Esophagus (tissue), 2 donors: ENCODE measurements around the gene OSBPL8. TPM values are rescaled to one million over a fixed set of nuclear protein-coding genes. Genes with fewer than 3 reads are reported as not detected.
"Not testable (repeated sequence)": the region's sequence is repeated elsewhere in the genome, so short reads cannot be mapped to it uniquely, and the experiment has no call there.

ENCODE experiments used
- H3K27ac ChIP-seq, 2 donors: one replicate each; pipeline ENCODE4 v1.5.1; 2013; ENCODE audit warnings: low read depth in 2 of 2, mild to moderate bottlenecking in 2 of 2, inconsistent platforms in 1 of 2, low read length in 1 of 2, moderate library complexity in 1 of 2
- H3K27me3 ChIP-seq, 2 donors: one replicate each; pipeline ENCODE4 v1.6.1; 2013; ENCODE audit warnings: low read length in 2 of 2, control low read depth in 1 of 2, mild to moderate bottlenecking in 1 of 2; ENCODE audit not compliant: insufficient read depth in 2 of 2, control insufficient read depth in 1 of 2
- H3K36me3 ChIP-seq, 2 donors: one replicate each; pipeline ENCODE4 v1.6.1; 2013; ENCODE audit warnings: low read length in 1 of 2; ENCODE audit not compliant: control insufficient read depth in 2 of 2, insufficient read depth in 2 of 2
- H3K4me1 ChIP-seq, 2 donors: one replicate each; pipeline ENCODE4 v1.6.1; 2013; ENCODE audit warnings: low read length in 1 of 2; ENCODE audit not compliant: control insufficient read depth in 2 of 2, insufficient read depth in 2 of 2
- H3K4me3 ChIP-seq, 2 donors: one replicate each; pipeline ENCODE4 v1.5.1; 2013; ENCODE audit warnings: low read length in 2 of 2, mild to moderate bottlenecking in 2 of 2, low read depth in 1 of 2, moderate library complexity in 1 of 2
- H3K9me3 ChIP-seq, 2 donors: one replicate each; pipeline ENCODE4 v1.6.1; 2013; ENCODE audit warnings: mild to moderate bottlenecking in 2 of 2, low read depth in 1 of 2, low read length in 1 of 2, moderate library complexity in 1 of 2; ENCODE audit not compliant: control insufficient read depth in 2 of 2, insufficient read depth in 1 of 2
- WGBS, 2 donors: extraction: QIAGEN DNeasy Blood & Tissue Kit; methylation state at CpG; one replicate each; pipeline ENCODE4 v1.1.7; 2013; 5-methylcytosine and 5-hydroxymethylcytosine counted together
- polyA plus RNA-seq, 2 donors: library from polyadenylated mRNA; stranded (reverse); fragments of 200-250 nt; gene quantifications; one replicate each; pipeline ENCODE4 v1.2.3, GENCODE V29; 2013
- donor health status: healthy with polysubstance abuse.
- donor health status: Bipolar disorder and iron deficiency.

Gene OSBPL8
- polyA plus RNA-seq, 2 donors, result 9.3 to 11.1 TPM

GRCh38 chr12:76508128-76508980 is 51.2 kb downstream of the OSBPL8 start:
- 80 to 83% methylated on average over 6 of the region's 6 CpGs for WGBS, 2 donors

GRCh38 chr12:76506149-76506548 is 53.4 kb downstream of the OSBPL8 start:
- Histone ChIP-seq H3K27ac (no peak overlapping the region), H3K9me3 (no peaks in the 10 kb centered on the region), H3K4me3 (no peak overlapping the region)

More at GRCh38 chr12:76508128-76508980, 51.2 kb downstream of the OSBPL8 start:
- H3K9me3 ChIP-seq, result no peaks in the 10 kb centered on the region
- no peaks in the 10 kb centered on the region for H3K27me3 ChIP-seq
- H3K36me3 ChIP-seq, result no peaks in the 10 kb centered on the region
- H3K4me1 ChIP-seq, result no peaks in the 10 kb centered on the region
- H3K4me3 ChIP-seq, result no peak overlapping the region
- H3K27ac ChIP-seq, result no peak overlapping the region

GRCh38 chr12:76505050-76505449 is 54.5 kb downstream of the OSBPL8 start:
- peaks cover 0 to 2% of the 10 kb centered on the region in 2 donors for H3K4me1 ChIP-seq
- no peaks in the 10 kb centered on the region for H3K27me3 ChIP-seq
- H3K9me3 ChIP-seq, result no peaks in the 10 kb centered on the region
- no peak overlapping the region for H3K4me3 ChIP-seq
- no peak overlapping the region for H3K27ac ChIP-seq
- 88 to 93% methylated on average over 2 of the region's 2 CpGs for WGBS, 2 donors
- no peaks in the 10 kb centered on the region for H3K36me3 ChIP-seq

More at GRCh38 chr12:76506149-76506548, 53.4 kb downstream of the OSBPL8 start:
- no peaks in the 10 kb centered on the region for H3K36me3 ChIP-seq
- 91 to 94% methylated on average over 3 of the region's 3 CpGs for WGBS, 2 donors
- no peaks in the 10 kb centered on the region for H3K27me3 ChIP-seq
- peaks cover 0 to 2% of the 10 kb centered on the region in 2 donors for H3K4me1 ChIP-seq

DNA sequence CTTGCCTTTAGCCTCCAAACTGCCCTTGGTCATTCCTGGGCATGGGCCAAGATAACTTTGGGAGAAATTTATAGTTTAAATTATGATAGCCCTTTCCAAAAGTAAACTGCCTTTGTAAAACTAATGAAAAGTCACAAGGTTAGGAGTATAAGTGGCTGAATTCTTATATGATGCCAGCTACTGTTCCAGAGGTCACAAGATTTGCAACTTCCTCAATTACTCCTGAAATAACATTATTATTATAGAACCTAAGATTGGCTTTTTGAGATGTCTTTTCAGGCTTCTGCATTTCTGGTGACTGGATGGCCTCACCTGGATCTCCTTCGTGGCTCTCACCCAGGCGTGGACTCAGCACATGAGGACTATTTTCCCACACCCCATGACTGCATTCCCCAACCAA is 55.0 kb downstream of the OSBPL8 start:
- H3K4me3 ChIP-seq, result no peak overlapping the region
- no peaks in the 10 kb centered on the region for H3K27me3 ChIP-seq
- peaks cover 0 to 2% of the 10 kb centered on the region in 2 donors for H3K4me1 ChIP-seq
- no peak overlapping the region for H3K27ac ChIP-seq
- WGBS, 2 donors, result 96 to 97% methylated on average over 2 of the region's 2 CpGs
- H3K36me3 ChIP-seq, result no peaks in the 10 kb centered on the region
- H3K9me3 ChIP-seq, result no peaks in the 10 kb centered on the region

DNA sequence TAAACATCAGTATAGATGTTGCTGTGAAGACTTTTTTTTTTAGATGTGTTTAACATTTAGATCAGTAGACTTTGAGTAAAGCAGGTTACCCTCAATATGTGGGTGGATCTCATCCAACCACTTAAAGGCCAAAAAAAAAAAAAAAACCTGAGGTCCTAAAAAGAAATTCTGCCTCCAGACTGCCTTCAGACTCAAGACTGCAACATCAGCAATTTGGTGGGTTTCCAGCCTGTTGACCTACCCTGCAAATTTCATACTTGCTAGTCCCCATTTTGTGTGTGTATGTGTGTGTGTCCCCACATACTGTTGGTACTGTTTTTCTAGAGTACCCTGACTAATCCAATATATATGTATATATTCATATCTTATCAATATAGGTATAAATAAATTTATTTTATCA is 55.6 kb downstream of the OSBPL8 start:
- Histone ChIP-seq H3K4me3 (no peak overlapping the region), H3K27ac (no peak overlapping the region), H3K36me3 (no peaks in the 10 kb centered on the region), H3K9me3 (no peaks in the 10 kb centered on the region), H3K4me1 (peaks cover 0 to 2% of the 10 kb centered on the region in 2 donors), H3K27me3 (no peaks in the 10 kb centered on the region)

DNA sequence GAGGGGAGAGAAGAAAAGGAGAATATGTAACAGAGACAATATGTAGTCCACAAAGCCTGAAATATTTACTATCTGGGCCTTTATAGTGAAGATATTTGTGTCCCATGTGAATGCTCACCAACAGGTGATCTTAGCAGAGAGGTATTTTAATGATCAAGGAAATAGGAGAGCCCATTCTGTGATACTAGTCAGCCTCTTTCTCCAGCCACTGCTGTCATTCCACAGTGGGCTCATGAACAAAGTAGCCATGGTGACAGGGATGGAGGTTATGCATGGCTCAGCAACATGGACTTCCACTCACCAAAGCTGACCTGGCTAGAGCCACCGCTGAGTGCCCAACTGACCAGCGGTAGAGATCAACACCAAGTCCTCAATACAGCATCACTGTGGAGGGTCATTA is 58.2 kb downstream of the OSBPL8 start:
- WGBS, 2 donors, result 95 to 98% methylated on average over 2 of the region's 2 CpGs
- Histone ChIP-seq H3K36me3 (no peaks in the 10 kb centered on the region), H3K27me3 (no peaks in the 10 kb centered on the region), H3K9me3 (no peaks in the 10 kb centered on the region), H3K27ac (no peak overlapping the region), H3K4me1 (peaks cover 0 to 2% of the 10 kb centered on the region in 2 donors), H3K4me3 (no peak overlapping the region)

DNA sequence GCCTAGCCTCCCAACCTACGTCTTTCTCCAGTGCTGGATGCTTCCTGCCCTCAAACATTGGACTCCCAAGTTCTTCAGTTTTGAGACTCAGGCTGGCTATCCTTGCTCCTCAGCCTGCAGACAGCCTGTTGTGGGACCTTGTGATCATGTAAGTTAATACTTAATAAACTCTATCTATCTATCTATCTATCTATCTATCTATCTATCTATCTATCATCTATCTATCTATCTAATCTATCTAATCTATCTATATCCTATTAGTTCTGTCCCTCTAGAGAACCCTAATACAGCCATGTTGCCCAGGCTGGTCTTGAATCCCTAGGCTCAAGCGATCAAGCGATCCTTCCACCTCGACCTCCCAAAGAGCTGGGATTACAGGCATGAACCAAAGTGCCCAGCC is 60.4 kb downstream of the OSBPL8 start:
- H3K4me3 ChIP-seq, H3K9me3 ChIP-seq, H3K27ac ChIP-seq, H3K4me1 ChIP-seq, H3K36me3 ChIP-seq, H3K27me3 ChIP-seq: not testable (repeated sequence)
- 96 to 99% methylated on average over 4 of the region's 4 CpGs for WGBS, 2 donors

DNA sequence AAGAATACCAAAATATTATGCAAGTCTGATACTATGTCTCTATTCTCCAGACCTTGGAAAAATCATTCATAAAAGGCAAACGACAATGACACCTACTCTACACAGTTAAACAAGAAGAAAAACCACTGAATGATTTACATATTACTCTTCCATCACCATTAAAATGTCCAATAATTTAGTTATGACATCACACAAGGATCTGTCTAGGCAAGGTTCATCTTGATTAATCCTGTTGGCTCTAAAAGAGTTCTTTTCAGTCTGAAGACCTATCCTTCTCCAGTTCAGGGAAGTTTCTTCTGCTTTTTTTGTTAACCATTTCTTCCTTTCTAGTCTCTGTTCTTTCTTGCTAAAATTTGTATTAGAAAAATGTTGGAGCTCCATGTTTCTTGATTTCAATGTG is 64.0 kb downstream of the OSBPL8 start:
- Histone ChIP-seq H3K27ac (no peak overlapping the region), H3K27me3 (no peaks in the 10 kb centered on the region), H3K4me3 (no peak overlapping the region), H3K9me3 (no peaks in the 10 kb centered on the region), H3K4me1 (no peaks in the 10 kb centered on the region), H3K36me3 (no peaks in the 10 kb centered on the region)
- 71 to 80% methylated on average over 1 of the region's 1 CpG for WGBS, 2 donors

DNA sequence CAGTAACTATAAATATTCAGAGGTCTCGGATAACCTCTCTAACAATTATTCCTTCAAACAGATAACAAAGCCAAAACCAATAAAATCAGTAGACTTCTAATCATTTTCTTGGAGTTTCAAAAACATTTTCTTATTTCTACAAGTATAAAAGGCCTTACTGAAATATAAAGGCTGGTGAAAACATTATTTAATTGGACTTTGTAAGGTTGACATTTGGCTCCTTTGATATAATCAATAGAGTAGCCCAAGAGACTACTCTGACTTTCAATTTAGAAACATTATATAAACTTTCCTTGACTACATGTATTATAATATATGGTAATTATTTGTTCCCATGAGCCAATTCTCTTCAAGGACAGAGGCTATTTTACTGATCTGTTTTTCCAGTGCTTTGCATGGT is 68.3 kb downstream of the OSBPL8 start:
- 96 to 99% methylated on average over 1 of the region's 1 CpG for WGBS, 2 donors
- no peaks in the 10 kb centered on the region for H3K36me3 ChIP-seq
- no peak overlapping the region for H3K4me3 ChIP-seq
- H3K4me1 ChIP-seq, result no peaks in the 10 kb centered on the region
- no peak overlapping the region for H3K27ac ChIP-seq
- no peaks in the 10 kb centered on the region for H3K27me3 ChIP-seq
- no peaks in the 10 kb centered on the region for H3K9me3 ChIP-seq

DNA sequence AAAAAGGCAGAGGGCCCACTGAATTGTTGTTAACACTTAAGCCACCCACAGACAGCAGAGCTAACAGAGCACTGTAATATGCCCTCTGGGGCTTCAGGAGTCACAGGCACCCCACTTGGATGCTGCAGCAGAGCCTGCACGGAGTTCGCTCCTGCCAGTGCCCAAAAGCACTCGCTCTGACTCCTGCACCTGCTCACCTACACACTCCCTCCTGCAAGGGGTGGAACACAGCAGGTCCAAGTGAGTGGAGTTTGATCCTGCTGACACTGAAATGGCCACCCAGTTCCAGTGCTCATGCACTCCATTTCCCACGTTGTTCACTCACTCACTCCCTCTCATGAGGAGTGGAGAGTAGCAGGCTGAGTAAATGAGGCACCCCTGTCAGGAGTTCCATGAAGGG is 68.8 kb downstream of the OSBPL8 start:
- Histone ChIP-seq H3K36me3 (no peaks in the 10 kb centered on the region), H3K4me3 (no peak overlapping the region), H3K4me1 (no peaks in the 10 kb centered on the region), H3K9me3 (no peaks in the 10 kb centered on the region), H3K27me3 (no peaks in the 10 kb centered on the region), H3K27ac (no peak overlapping the region)
- WGBS, 2 donors, result 95 to 97% methylated on average over 4 of the region's 4 CpGs
